HEK293 (cell line): ENCODE results near the gene GRM5.
"Not testable (repeated sequence)": the region's sequence is repeated elsewhere in the genome, so short reads cannot be mapped to it uniquely, and the experiment has no call there.

Experiments
- CTCF ChIA-PET: fragments of 350-600 bp; formaldehyde crosslinking; extraction: SDS; loops from one replicate; lab custom pipeline; 2021; ENCODE audit warnings: antibody characterized with exemption; lab: Yijun Ruan, JAX
- POLR2A ChIA-PET: fragments of 300-600 bp; formaldehyde crosslinking; extraction: SDS; loops from one replicate; lab custom pipeline; 2020; ENCODE audit warnings: antibody characterized with exemption, inconsistent platforms; lab: Yijun Ruan, JAX
- H3K27ac ChIP-seq: fragments of 200-500 bp; sonication (Bioruptor generic); 2 replicates; pipeline ENCODE4 v1.5.1; 2014; ENCODE audit warnings: low read depth, low read length, control low read depth, inconsistent platforms; ENCODE audit errors: extremely low read depth
- H3K36me3 ChIP-seq, 2 experiments: fragments of 200-500 bp in 1 of 2; sonication (Bioruptor generic) in 1 of 2; 1 replicate in 1 of 2; 2 replicates in 1 of 2; pipeline ENCODE4 v1.5.1; 2014 to 2017; ENCODE audit warnings: inconsistent platforms in 2 of 2, low read length in 2 of 2; ENCODE audit not compliant: control insufficient read depth in 2 of 2, insufficient read depth in 1 of 2
- H3K4me1 ChIP-seq: fragments of 200-500 bp; sonication (Bioruptor generic); 2 replicates; pipeline ENCODE4 v1.5.1; 2014; ENCODE audit warnings: mild to moderate bottlenecking, low read length, inconsistent platforms; ENCODE audit not compliant: control insufficient read depth, insufficient read depth
- H3K4me3 ChIP-seq: 2 replicates; pipeline ENCODE4 v1.5.1; 2011; ENCODE audit warnings: low read depth, mild to moderate bottlenecking, control low read depth, low read length, moderate library complexity
- H3K9me3 ChIP-seq: fragments of 200-500 bp; sonication (Bioruptor generic); 2 replicates; pipeline ENCODE4 v1.5.1; 2014; ENCODE audit warnings: low read depth, low read length, inconsistent platforms; ENCODE audit not compliant: control insufficient read depth, insufficient read depth
- BCL11B ChIP-seq: fragments of 450-650 bp; formaldehyde crosslinking; IDR thresholded peaks from 2 replicates; pipeline ENCODE4 v1.5.1; 2016; ENCODE audit warnings: low read depth, missing biosample characterization, missing genetic modification characterization
- GLI2 ChIP-seq: fragments of 450-650 bp; formaldehyde crosslinking; IDR thresholded peaks from 2 replicates; pipeline ENCODE4; 2017; ENCODE audit warnings: missing biosample characterization, missing genetic modification characterization, low read depth, borderline replicate concordance
- KLF16 ChIP-seq: fragments of 450-650 bp; formaldehyde crosslinking; IDR thresholded peaks from 2 replicates; pipeline ENCODE4 v1.5.1; 2017; ENCODE audit warnings: missing biosample characterization, missing genetic modification characterization
- KLF8 ChIP-seq: fragments of 450-650 bp; formaldehyde crosslinking; IDR thresholded peaks from 2 replicates; pipeline ENCODE4 v1.5.1; 2016; ENCODE audit warnings: missing biosample characterization, missing genetic modification characterization
- PRDM4 ChIP-seq: fragments of 450-650 bp; formaldehyde crosslinking; IDR thresholded peaks from 2 replicates; pipeline ENCODE4 v1.5.1; 2017; ENCODE audit warnings: missing biosample characterization, missing genetic modification characterization
- REST ChIP-seq: fragments of 450-650 bp; formaldehyde crosslinking; IDR thresholded peaks from 2 replicates; pipeline ENCODE4 v1.5.1; 2016; ENCODE audit warnings: missing biosample characterization, missing genetic modification characterization
- YY2 ChIP-seq: fragments of 450-650 bp; formaldehyde crosslinking; IDR thresholded peaks from 2 replicates; pipeline ENCODE4 v1.5.1; 2016; ENCODE audit warnings: missing biosample characterization, missing genetic modification characterization
- ZBTB8A ChIP-seq: fragments of 450-650 bp; formaldehyde crosslinking; IDR thresholded peaks from 2 replicates; pipeline ENCODE4 v1.5.1; 2016; ENCODE audit warnings: missing biosample characterization, missing genetic modification characterization
- ZFP69B ChIP-seq: fragments of 450-650 bp; formaldehyde crosslinking; IDR thresholded peaks from 2 replicates; pipeline ENCODE4 v1.5.1; 2016; ENCODE audit warnings: missing biosample characterization, missing genetic modification characterization
- ZNF18 ChIP-seq: fragments of 450-650 bp; formaldehyde crosslinking; IDR thresholded peaks from 2 replicates; pipeline ENCODE4 v1.5.1; 2016; ENCODE audit warnings: missing biosample characterization, missing genetic modification characterization
- ZNF530 ChIP-seq: fragments of 450-650 bp; formaldehyde crosslinking; IDR thresholded peaks from 2 replicates; pipeline ENCODE4 v1.5.1; 2016; ENCODE audit warnings: low read depth, missing biosample characterization, missing genetic modification characterization
- ZNF555 ChIP-seq: fragments of 450-650 bp; formaldehyde crosslinking; conservative IDR thresholded peaks from 2 replicates; pipeline ENCODE4 v1.5.1; 2017; ENCODE audit warnings: missing biosample characterization, mild to moderate bottlenecking, missing genetic modification characterization, inconsistent platforms
- ZNF658 ChIP-seq: fragments of 450-650 bp; formaldehyde crosslinking; IDR thresholded peaks from 2 replicates; pipeline ENCODE4; 2016; ENCODE audit warnings: missing biosample characterization, missing genetic modification characterization
- ZNF660 ChIP-seq: fragments of 450-650 bp; IDR thresholded peaks from 2 replicates; pipeline ENCODE4 v1.5.1; 2018; ENCODE audit warnings: missing biosample characterization, mild to moderate bottlenecking, missing genetic modification characterization
- ZNF670 ChIP-seq: fragments of 450-650 bp; formaldehyde crosslinking; IDR thresholded peaks from 2 replicates; pipeline ENCODE4 v1.5.1; 2016; ENCODE audit warnings: missing biosample characterization, missing genetic modification characterization, low read depth

The GRM5 gene

GRCh38 chr11:89029671-89030070 lies 36.1 kb downstream of the GRM5 start:
- H3K4me1 ChIP-seq, H3K27ac ChIP-seq, H3K9me3 ChIP-seq, CTCF ChIA-PET, H3K4me3 ChIP-seq, H3K36me3 ChIP-seq, POLR2A ChIA-PET: not testable (repeated sequence)

GRCh38 chr11:89021339-89021738 lies 44.4 kb downstream of the GRM5 start:
- TF ChIP-seq ZBTB8A (tag by site-specific recombination): no peak
- TF ChIP-seq ZNF658 (tag by site-specific recombination): no peak
- Histone ChIP-seq H3K4me1 (no peaks in the 10 kb centered on the region), H3K4me3 (no peak overlapping the region), H3K27ac (no peak overlapping the region), H3K36me3 (no peaks in the 10 kb centered on the region), H3K9me3 (no peaks in the 10 kb centered on the region)
- CTCF ChIA-PET: no interaction called here
- POLR2A ChIA-PET: no interaction called here

- H3K27ac ChIP-seq, POLR2A ChIA-PET, H3K36me3 ChIP-seq, H3K4me3 ChIP-seq, H3K9me3 ChIP-seq, H3K4me1 ChIP-seq, CTCF ChIA-PET: not testable (repeated sequence)
These were observed 45.8 kb downstream of the GRM5 start for GRCh38 chr11:89019827-89020547.

- POLR2A ChIA-PET: no interaction called here
- TF ChIP-seq KLF16 (tag by site-specific recombination): no peak
- TF ChIP-seq PRDM4: no peak
- H3K4me3 ChIP-seq: no peak overlapping the region
- no peaks in the 10 kb centered on the region for H3K9me3 ChIP-seq
- H3K4me1 ChIP-seq: no peaks in the 10 kb centered on the region
- no peak overlapping the region for H3K27ac ChIP-seq
- H3K36me3 ChIP-seq: no peaks in the 10 kb centered on the region
- CTCF ChIA-PET: no interaction called here
These were observed 49.6 kb downstream of the GRM5 start for GRCh38 chr11:89016214-89016613.

- Histone ChIP-seq H3K9me3 (no peaks in the 10 kb centered on the region), H3K27ac (no peak overlapping the region), H3K4me3 (no peak overlapping the region), H3K4me1 (no peaks in the 10 kb centered on the region), H3K36me3 (no peaks in the 10 kb centered on the region)
- ChIA-PET CTCF (no interaction called here), POLR2A (no interaction called here)
- no peak for TF ChIP-seq ZNF530 (tag by site-specific recombination)
- TF ChIP-seq GLI2 (tag by site-specific recombination): no peak
- TF ChIP-seq ZNF670 (tag by site-specific recombination): no peak
- TF ChIP-seq ZNF555 (tag by site-specific recombination): no peak
- TF ChIP-seq ZNF18 (tag by site-specific recombination): no peak
- no peak for TF ChIP-seq REST (tag by site-specific recombination)
- TF ChIP-seq ZFP69B (tag by site-specific recombination): no peak
- no peak for TF ChIP-seq YY2 (tag by site-specific recombination)
- no peak for TF ChIP-seq BCL11B
- TF ChIP-seq KLF8 (tag by site-specific recombination): no peak
- no peak for TF ChIP-seq ZNF660 (tag by site-specific recombination)
These were observed 50.2 kb downstream of the GRM5 start for GRCh38 chr11:89015614-89016013.
